HS-5 (cell line): ENCODE results near the gene RPS3.

Source experiments
- DNase-seq: peaks from one replicate; pipeline ENCODE4 v3.0.0-alpha.2; 2012; ENCODE audit warnings: low read depth

RPS3 gene

DNA sequence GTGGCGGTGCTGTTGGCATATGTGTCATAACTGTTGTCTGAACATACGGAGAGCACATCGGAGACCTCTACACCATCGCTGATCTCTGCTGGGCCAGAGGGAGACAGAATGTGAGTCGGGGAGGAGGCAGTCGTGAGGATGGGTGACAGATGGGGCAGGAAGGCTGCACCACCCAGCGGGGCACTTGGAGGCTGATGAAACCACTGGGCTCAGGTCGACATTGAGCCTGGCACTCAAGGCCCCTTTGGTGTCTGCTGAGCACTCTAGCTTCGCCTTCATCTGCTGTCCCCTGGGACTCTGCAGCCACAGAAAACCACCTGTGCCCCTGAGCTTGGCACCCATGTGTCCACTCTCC, 36.2 kb downstream of the RPS3 start:
- DNase-seq, result no peak

DNA sequence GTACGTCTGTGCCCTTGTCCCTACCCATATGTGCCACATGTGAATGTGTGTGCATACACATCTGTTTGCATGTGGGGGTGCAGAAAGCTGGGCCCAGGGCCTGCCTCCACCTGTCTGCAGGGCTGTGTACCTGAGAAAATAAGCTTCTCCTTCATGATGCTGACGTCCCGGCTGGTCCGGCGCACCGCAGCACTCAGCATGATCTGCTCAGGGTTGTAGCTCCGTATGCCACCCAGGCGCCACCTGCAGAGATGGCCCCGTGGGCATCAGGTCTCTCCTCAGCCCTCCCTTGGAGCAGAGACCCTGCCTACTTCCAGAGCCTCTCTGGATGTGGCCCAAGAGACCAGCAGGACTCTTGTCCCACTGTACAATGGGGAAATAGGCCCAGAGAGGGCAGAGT, 37.5 kb downstream of the RPS3 start:
- DNase-seq, result no peak

DNA sequence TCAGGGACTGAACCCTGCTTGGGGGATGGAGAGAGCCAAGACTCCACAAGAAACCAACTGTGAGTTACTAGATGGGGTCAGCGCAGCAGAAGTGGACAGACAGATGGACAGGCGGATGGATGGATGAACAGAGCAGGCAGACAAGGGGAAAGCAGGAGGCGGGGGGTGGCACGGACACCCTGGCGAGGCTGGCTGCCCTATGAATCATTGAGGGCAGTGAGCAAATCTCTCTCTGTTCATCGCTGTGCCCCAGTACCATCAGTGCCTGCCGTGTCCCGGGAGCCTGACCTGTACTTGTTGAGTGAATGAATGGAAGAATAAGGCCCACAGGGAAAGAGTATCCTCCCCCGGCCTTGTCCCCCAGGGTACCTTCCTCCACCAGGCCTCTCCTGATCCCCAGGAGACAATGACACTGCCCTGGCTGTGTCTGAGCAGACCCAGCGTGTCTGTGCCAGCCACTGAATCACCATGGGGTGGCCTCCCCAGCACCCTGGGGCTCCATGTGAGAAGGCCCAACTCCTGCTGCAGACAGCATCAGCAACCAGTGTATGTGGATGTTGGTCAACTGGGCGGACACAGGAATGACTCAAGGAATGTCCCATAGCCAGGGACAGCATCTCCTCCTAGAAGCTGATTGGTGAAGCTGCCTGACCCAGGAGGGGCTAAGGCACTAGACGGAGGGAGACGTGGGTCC, 38.8 kb downstream of the RPS3 start:
- no peak for DNase-seq

DNA sequence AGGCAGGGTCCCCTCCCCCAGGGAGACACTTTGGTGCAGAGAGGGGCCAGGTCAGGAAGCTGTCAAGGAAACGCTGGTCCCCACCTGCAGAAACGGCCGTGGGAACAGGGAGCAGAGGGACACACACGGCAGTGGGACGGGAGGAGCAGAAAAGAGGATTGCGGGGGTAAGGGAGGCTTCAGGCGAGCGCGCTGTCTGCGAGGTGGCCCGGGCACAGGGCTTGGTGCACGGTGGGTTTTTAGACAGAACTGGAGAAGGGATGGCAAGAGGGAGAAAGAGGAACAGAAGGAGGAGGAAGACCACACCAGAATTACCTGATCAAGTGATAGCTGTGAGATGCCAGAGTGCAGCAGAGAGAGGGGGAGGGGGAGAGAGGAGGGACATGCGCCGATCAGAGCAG, 39.7 kb downstream of the RPS3 start:
- DNase-seq, result no peak

DNA sequence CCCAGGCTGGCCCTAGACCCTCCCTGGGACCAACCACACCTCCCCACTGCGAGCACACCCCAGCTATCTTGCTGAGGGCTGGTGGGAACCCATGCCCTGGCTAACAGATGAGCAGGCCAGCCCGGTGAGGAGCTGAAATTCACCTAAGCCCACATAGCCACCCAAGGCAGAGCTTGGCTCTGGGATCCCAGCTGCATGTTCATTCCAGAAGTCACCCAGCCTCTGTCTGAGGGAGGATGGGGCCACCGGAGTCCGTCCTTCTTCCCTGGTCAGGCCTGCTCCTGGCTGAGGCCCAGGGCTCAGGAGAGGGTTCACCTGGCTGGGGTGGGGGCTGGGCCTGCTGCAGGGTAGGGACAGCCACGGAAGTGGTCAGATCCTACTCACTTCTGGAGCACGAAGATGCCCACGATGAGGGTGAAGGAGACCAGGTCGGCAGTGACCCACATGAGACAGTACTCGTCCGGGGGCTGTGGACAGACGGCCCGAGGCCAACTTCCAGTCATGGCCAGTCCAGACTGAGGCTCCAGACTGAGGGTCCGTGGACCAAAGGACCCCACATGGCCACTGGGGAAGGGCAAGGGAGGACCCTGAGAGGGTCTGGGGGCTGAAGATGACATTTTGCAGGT, 40.3 kb downstream of the RPS3 start:
- DNase-seq, result no peak

DNA sequence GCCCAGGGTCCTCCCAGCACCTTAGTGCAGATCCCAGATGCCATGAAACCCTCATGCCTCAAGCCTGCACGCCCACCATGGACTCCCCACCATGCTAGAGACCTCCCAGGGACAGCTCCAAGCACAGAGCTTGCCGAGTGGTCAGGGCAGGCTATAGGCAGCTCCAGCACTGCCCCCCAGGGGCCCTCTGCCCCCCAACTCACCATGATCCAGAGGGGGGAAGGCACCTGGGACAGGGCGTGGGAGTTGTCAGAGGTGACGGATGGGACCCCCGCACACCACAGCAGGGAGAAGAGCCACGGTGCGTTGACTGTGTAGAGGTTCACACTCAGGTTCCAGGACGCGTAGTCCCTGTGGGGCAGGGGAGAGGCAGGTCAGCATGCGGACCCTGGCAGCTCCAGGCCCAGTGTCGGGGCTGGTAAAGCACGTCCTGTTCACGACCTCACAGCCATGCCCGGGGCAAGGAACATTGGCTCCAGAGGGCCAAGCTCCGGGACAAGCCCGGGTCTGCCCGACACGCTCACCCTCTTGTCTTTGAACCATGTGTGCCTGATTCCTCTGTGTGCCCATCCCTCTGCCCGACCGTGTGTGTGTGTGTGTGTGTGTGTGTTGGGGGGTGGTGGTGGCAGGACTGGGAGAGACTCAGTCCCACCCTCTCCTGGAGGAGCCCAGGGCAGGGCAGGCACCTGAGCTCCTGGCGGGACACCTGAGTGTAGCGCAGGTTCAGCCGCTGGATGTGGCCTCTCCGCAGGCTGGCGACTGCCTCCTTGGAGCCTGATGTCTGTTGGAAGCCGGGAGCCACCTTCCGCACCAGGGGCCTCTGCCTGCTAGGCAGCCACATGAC, 41.9 kb downstream of the RPS3 start:
- DNase-seq, result no peak

DNA sequence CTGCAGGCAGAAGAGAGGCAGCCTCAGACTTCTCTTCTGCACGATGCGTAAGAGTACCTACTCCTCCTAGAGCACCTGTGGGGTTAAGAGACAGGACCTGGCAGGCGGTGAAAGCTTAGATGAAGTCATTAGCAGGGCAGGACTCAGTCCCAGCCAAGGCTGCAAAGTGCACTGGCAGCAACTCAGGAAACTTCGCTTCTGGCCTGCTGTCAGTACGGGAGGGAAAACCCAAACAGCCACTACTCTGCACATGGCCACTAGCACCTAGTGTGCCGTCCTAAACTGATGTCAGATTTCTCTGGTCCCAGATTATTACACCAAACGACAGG, 42.5 kb downstream of the RPS3 start:
- DNase-seq, result no peak

DNA sequence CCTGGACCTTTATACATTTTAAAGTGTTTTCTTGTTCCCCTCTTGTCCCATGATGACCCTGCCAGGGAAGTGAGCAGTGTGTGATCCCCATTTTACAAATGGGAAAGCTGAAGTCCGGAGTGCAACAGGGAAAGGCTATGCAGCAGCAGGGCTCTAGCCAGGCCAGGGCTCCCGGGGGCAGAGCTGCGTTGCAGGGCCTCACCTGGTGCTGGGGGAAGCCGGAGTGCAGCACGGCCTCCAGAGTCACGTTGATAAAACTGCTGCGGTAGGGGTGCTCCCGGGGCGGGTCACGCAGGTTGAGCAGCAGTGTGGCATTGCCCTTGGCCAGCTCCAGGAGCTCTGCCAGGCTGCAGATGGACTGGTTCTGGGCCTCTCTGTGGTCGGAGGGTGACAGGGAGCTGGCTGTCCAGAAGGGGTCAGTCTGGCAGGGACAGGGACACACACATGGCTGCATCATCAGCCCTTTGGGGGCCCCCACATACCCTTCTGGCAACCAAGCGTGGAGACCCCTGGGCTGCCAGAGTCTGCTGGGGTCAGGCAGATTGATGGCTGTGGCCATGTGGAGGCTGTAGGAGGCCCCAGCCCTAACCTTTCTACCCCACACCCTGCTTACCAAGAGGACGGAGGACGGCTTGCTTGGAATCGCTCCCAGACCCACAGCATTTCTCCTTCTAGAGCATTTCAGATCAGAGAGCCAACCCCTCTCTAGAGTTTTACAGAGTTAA, 43.0 kb downstream of the RPS3 start:
- DNase-seq, result no peak

DNA sequence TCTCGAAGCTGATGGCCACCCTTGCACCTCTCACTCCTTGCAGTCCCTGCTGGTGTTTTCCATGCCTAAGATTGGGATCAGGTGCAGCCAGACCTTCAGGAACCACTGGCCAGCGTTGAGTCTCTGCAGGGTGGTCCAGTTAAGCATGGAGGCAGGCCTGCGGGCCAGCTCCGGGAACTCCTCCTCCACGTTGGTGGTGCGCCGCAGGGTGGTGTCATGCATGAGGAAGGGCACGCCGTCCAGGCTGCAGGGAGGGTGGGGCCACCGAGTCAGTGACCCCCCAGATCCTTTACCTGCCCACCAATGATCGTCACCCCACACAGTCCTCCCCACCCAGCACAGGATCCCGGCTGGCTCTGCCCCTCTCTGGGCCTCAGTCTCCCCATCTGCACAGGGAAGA, 43.7 kb downstream of the RPS3 start:
- DNase-seq, result no peak

DNA sequence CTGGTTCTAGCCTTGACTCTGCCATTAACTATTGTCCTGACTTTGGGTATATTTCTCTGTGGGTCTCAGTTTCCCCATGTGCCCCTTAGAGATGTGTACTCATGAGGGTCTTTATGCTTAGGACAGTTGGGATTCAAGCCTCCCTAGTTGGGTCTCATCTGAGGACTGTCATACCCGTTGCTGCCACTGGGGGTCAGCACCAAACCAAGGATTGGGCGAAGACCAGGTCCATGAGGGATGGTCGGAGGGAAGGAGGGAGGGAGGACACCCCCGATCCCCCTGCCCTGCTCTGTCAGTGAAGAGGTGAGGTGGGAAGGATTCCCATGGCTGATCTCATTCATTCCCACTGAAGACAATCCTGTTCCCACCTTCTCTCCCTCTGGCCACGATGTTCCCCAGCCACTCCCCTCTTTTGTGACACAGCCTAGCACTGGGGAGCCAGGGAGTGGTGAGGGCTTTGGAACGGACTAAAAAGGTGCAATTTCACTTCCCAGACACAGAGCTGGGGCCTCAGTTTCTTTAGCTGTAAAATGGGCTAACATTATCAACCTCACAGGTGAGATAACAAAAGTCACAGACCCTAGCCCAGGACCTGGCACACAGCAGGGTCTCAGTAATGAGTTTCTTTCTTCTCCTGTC, 46.1 kb downstream of the RPS3 start:
- DNase-seq, result no peak

DNA sequence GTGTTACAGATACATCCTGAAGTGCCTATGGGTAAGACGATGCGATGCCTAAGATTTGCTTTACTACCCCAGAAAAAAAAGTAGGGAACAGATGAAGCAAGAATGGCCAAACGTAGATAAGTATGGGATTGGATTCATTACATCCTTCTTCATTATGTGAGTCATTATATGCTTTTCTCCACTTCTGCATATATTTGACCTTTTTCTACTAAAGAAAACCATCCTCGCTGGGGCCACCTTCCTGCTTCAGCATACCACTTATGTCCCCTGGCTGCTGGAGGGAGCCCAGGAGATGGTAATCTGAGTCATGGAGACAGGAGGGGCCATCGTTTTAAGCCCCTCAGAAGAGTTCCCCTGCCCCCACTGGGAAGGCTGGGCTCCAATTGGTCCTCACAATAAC, 48.1 kb downstream of the RPS3 start:
- no peak for DNase-seq

DNA sequence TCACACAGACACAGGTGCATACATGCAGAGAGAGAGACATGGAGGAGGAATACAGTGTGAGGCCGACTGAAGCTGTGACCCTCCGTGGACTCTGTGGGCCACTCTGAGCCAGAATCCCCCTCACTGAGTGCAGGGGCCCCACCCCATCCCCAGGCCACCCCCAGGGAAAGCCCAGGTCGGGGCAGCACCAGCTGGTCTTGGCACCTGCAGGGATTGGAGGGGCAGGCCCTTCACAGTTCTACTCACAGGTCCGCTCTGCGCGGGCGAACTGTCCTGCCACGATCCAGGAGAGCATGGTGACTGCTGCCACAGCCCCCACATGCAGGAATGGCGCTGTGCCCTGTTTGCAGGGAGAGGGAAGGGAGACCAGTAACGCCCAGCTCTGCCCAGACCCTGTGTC, 50.0 kb downstream of the RPS3 start:
- no peak for DNase-seq

DNA sequence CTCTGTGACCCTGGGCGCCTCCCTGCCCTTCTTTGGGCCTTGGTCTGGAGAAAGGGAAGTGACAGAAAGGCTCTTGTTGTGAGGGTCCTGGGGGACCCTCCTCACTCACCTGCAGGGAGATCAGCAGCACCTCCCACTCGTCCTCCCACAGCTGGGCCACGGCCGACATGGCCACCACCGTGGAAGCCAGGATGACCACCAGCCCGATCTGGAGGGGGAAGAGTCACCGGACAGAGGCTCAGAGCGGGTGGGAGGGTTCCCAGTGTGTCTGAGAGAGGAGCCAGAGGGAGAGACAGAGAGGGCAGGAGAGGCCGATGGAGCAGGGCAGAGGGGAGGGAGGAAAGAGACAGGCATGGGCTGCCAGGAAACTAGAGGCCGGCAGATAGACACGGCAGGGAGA, 50.5 kb downstream of the RPS3 start:
- no peak for DNase-seq

DNA sequence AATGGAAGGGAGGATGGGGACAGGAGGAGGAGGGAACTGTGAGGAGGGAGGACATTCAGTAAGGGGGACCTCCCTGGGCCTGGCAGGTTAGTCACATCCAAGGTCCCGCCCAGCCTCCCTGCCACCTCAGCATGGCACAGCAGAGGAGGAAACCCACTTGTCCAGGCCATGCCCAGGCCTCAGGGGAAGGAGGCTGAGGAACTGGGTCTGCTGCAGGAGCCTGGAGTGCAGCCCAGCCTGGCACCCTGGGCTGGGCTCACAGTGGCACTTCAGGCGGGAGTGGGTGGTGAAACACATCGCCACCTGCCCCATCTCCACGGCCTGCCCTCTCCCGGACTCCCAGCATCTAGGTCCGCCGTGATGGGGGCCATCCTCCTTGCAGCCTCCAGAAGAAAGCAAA, 50.9 kb downstream of the RPS3 start:
- no peak for DNase-seq

DNA sequence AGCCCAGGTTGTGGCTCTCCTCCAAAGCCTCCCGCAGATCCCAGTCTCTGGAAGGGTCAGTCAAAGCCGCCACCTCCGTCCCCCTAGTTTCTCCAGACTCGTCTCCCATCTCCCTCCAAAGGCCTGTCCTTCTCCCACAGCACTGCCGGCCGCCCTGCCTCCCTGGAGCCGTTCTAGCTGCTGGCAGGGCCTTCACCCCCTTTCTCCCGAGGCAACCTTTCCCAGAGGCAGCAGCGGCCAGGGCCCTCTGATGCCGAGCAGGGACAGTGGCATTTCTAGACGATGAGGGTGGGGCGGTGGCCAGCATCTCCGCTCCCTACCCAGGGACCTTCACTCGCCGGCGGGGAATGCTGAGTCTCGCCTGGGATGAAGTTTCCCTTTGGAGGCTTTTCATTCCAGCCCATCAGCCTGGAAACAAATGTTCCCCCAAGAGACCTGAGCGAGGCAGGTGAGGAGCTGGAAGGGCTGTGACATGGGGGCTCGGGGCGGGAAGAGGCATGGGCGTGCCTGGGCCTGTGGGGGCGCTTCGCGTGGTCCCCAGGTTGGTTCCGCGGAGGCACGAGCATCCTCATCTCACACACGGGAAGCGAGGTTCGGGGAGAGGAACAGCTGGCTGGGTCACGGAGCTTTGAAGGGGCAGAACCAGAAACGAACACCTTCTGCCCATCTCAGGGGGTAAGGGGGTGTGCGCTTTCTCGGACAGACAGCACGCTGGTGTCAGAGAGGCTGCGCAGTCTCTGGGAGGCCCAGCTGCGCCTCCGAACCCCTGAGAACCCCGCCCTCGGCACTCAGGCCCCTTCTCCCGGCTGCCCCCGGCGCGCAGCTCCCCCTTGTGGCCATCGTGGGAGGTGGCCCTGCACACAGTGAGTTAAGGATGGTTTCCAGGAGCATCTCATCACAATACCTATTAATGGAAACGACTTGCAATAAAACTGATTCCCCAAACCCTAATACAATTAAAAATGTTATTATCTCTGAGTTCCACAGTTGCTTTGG, 51.8 kb downstream of the RPS3 start:
- no peak for DNase-seq

DNA sequence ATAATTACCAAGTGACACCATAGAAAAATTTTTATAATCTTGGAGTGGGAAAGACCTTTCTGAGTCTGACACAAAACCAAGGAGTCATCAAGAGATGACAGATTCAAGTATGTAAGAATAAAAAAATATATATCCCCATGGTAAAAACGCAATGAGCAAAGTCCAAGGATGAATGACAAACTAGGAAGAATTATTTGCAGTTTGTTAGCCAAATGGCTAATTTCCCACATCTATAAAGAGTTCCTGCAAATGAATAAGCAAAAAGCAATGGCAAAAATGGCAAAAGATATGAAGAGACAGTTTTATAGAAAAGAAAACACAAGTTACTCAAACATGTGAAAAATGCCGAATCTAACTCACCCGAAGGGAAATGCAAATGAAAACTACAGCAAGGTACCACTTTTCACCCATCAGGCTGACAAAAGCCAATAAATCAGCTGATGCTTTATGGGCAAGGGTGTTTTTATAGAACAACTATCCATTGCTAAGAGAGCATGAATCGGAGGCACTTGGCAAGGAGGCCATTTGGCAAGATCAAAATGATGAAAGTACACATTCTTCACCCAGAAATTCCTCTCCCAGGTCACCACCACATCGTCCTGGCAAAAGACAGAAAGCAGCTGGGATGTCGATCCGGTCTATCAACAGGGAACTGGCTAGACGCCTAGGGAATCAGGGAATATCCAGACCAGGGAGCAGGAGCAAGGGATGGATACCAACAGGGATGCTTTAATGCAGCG, 54.8 kb downstream of the RPS3 start:
- no peak for DNase-seq

DNA sequence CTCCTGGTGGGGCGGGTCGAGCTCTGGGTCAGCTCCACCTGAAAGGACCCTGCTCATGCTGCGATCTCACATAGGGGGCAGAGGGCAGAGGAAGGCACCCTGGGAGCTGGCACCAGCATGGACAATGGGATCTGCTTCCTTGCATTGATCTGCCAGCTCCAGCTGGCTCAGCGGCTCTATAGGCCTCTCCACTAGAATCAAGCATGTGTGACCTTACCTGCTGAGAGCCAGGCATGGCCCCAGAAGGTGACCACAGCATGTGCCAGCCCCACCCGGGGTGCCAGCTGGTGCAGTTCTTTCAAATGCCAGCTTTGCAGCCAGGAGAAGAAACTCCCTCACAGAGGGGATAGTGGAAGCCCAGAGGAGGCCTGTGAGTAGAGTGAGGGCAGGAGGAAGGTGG, 55.7 kb downstream of the RPS3 start:
- DNase-seq, result no peak
